Mesendoderm (in vitro differentiated cells): Measurements from ENCODE around the gene SLC4A8.

Experiments used
- DNase-seq: peaks from one replicate; pipeline ENCODE4 v3.0.0; 2013
- H2AK5ac ChIP-seq: 2 replicates; pipeline ENCODE4 v1.6.1; 2013; ENCODE audit warnings: low read length, inconsistent platforms
- H2BK120ac ChIP-seq: 2 replicates; pipeline ENCODE4 v1.6.1; 2013; ENCODE audit warnings: low read depth, mild to moderate bottlenecking, low read length, moderate library complexity, mixed read lengths
- H2BK15ac ChIP-seq: replicated peaks from 2 replicates; pipeline ENCODE4 v1.6.1; 2013; ENCODE audit warnings: low read depth, mild to moderate bottlenecking, moderate library complexity
- H2BK5ac ChIP-seq: 2 replicates; pipeline ENCODE4 v1.6.1; 2013; ENCODE audit warnings: low read length, inconsistent platforms
- H3K18ac ChIP-seq: 2 replicates; pipeline ENCODE4 v1.6.1; 2013; ENCODE audit warnings: mild to moderate bottlenecking, low read length, mixed read lengths
- H3K23ac ChIP-seq: one replicate; pipeline ENCODE4 v1.6.1; 2013; ENCODE audit warnings: low read length
- H3K27ac ChIP-seq: 2 replicates; pipeline ENCODE4 v1.5.1; 2013; ENCODE audit warnings: low read depth, mild to moderate bottlenecking, inconsistent platforms, low read length, moderate library complexity
- H3K27me3 ChIP-seq: 2 replicates; pipeline ENCODE4 v1.6.1; 2013; ENCODE audit warnings: low read length, control low read depth, mild to moderate bottlenecking, inconsistent platforms; ENCODE audit not compliant: insufficient read depth, poor library complexity
- H3K36me3 ChIP-seq: 2 replicates; pipeline ENCODE4 v1.6.1; 2013; ENCODE audit warnings: low read length, inconsistent platforms; ENCODE audit not compliant: control insufficient read depth, insufficient read depth
- H3K4ac ChIP-seq: one replicate; pipeline ENCODE4 v1.6.1; 2013; ENCODE audit warnings: low read depth, mild to moderate bottlenecking, low read length, moderate library complexity
- H3K4me1 ChIP-seq: 2 replicates; pipeline ENCODE4 v1.6.1; 2013; ENCODE audit warnings: low read depth, low read length, inconsistent platforms; ENCODE audit not compliant: control insufficient read depth
- H3K4me2 ChIP-seq: 2 replicates; pipeline ENCODE4 v1.6.1; 2013; ENCODE audit warnings: low read length
- H3K4me3 ChIP-seq: 2 replicates; pipeline ENCODE4 v1.5.1; 2013; ENCODE audit warnings: mild to moderate bottlenecking, low read length
- H3K56ac ChIP-seq: one replicate; pipeline ENCODE4 v1.6.1; 2013; ENCODE audit warnings: low read length
- H3K79me1 ChIP-seq: 2 replicates; pipeline ENCODE4 v1.6.1; 2013; ENCODE audit warnings: low read length, inconsistent platforms
- H3K79me2 ChIP-seq: 2 replicates; pipeline ENCODE4 v1.6.1; 2013; ENCODE audit warnings: mild to moderate bottlenecking, low read length; ENCODE audit not compliant: control insufficient read depth, insufficient read depth
- H3K9ac ChIP-seq: 2 replicates; pipeline ENCODE4 v1.6.1; 2013; ENCODE audit warnings: low read length, inconsistent platforms
- H4K5ac ChIP-seq: one replicate; pipeline ENCODE4 v1.6.1; 2013; ENCODE audit warnings: low read length
- H4K8ac ChIP-seq: one replicate; pipeline ENCODE4 v1.6.1; 2013; ENCODE audit warnings: low read depth, mild to moderate bottlenecking, control low read depth, low read length, moderate library complexity
- WGBS: extraction: QIAGEN DNeasy Blood & Tissue Kit; methylation state at CpG from one replicate; pipeline ENCODE4 v1.1.7; 2013; ENCODE audit warnings: low lambda C conversion rate, missing lambda C conversion rate; ENCODE audit not compliant: insufficient coverage; ENCODE audit errors: extremely low coverage; 5-methylcytosine and 5-hydroxymethylcytosine counted together

The SLC4A8 gene

GRCh38 chr12:51475543-51475942 lies 50.9 kb downstream of the SLC4A8 start:
- no peak overlapping the region for H2BK15ac ChIP-seq
- H2BK5ac ChIP-seq: no peak overlapping the region
- no peak overlapping the region for H4K8ac ChIP-seq
- no peak overlapping the region for H3K4me2 ChIP-seq
- H3K4me1 ChIP-seq: no peaks in the 10 kb centered on the region
- no CpG with 5 or more reads among the region's 1 CpG for WGBS
- H3K56ac ChIP-seq: no peak overlapping the region
- no peak overlapping the region for H3K27ac ChIP-seq
- no peaks in the 10 kb centered on the region for H3K79me2 ChIP-seq
- no peak overlapping the region for H4K5ac ChIP-seq
- H3K4me3 ChIP-seq: no peak overlapping the region
- H2AK5ac ChIP-seq: no peak overlapping the region
- no peaks in the 10 kb centered on the region for H3K79me1 ChIP-seq
- DNase-seq: no peak
- no peak overlapping the region for H3K23ac ChIP-seq
- no peaks in the 10 kb centered on the region for H3K36me3 ChIP-seq
- H3K27me3 ChIP-seq: no peaks in the 10 kb centered on the region
- no peak overlapping the region for H3K4ac ChIP-seq
- no peak overlapping the region for H2BK120ac ChIP-seq
- H3K18ac ChIP-seq: no peak overlapping the region
- H3K9ac ChIP-seq: no peak overlapping the region

DNA sequence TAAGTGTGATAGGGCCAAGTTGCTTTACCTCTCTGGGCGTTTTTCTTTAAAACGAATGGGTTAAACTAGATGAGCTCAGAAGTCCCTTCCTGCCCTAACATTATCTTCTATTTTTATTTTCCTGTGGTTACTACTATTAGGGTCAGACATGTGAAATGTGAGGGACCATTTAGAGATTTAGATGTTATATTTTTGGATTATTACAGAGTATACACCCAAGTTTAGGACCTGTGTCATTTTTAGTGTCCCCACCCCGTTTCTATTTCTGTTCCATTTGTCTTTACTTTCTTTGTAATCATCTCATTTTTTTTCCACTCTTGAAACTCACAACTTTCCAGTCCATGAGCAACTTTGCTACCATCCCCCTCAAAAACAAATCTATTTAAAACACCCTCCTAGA lies 56.3 kb downstream of the SLC4A8 start:
- Histone ChIP-seq H2AK5ac (no peak overlapping the region), H3K79me1 (no peaks in the 10 kb centered on the region), H3K4me1 (no peaks in the 10 kb centered on the region), H3K56ac (no peak overlapping the region), H3K18ac (no peak overlapping the region), H3K27me3 (no peaks in the 10 kb centered on the region), H3K4me2 (no peak overlapping the region), H3K27ac (no peak overlapping the region), H4K8ac (no peak overlapping the region), H3K9ac (no peak overlapping the region), H3K23ac (no peak overlapping the region), H2BK5ac (no peak overlapping the region), H2BK120ac (no peak overlapping the region), H3K36me3 (no peaks in the 10 kb centered on the region), H3K4ac (no peak overlapping the region), H3K79me2 (no peaks in the 10 kb centered on the region), H3K4me3 (no peak overlapping the region), H4K5ac (no peak overlapping the region), H2BK15ac (no peak overlapping the region)
- no peak for DNase-seq
- no CpG with 5 or more reads among the region's 3 CpGs for whole genome bisulfite sequencing

- no peaks in the 10 kb centered on the region for H3K27me3 ChIP-seq
- H2BK120ac ChIP-seq: no peak overlapping the region
- WGBS: no CpG with 5 or more reads among the region's 3 CpGs
- H3K9ac ChIP-seq: no peak overlapping the region
- H3K79me2 ChIP-seq: no peaks in the 10 kb centered on the region
- no peak overlapping the region for H3K56ac ChIP-seq
- no peak overlapping the region for H4K8ac ChIP-seq
- no peak overlapping the region for H2AK5ac ChIP-seq
- H3K23ac ChIP-seq: no peak overlapping the region
- no peaks in the 10 kb centered on the region for H3K36me3 ChIP-seq
- no peaks in the 10 kb centered on the region for H3K79me1 ChIP-seq
- no peak overlapping the region for H2BK5ac ChIP-seq
- H3K4me1 ChIP-seq: no peaks in the 10 kb centered on the region
- no peak overlapping the region for H4K5ac ChIP-seq
- H3K4me3 ChIP-seq: no peak overlapping the region
- DNase-seq: no peak
- H3K27ac ChIP-seq: no peak overlapping the region
- H3K4me2 ChIP-seq: no peak overlapping the region
- no peak overlapping the region for H3K18ac ChIP-seq
- no peak overlapping the region for H3K4ac ChIP-seq
- H2BK15ac ChIP-seq: no peak overlapping the region
Observed at GRCh38 chr12:51482929-51483697, 58.5 kb downstream of the SLC4A8 start.

GRCh38 chr12:51484119-51484518 lies 59.5 kb downstream of the SLC4A8 start:
- Histone ChIP-seq H2BK15ac (no peak overlapping the region), H2AK5ac (no peak overlapping the region), H3K23ac (no peak overlapping the region)

DNA sequence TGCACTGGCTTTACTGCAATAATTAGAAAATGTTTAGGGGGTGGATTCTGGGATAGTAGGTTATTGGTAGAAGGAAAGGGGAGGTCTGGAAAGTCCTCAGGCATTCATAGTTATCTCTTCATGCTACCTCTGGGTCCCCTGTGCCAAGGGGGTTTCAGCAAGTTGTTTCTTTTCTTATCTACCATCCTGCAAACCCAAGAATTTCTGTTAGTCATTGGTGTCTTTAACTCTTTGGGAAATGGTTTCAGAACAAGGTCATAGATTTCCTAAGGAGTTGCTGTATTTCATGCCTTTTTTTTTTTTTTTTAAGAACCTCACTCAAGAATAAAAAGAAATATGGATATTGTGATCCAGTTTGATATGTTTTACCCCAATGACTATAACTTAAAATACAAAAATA lies 63.6 kb downstream of the SLC4A8 start:
- Histone ChIP-seq H2BK120ac (no peak overlapping the region), H3K79me2 (no peaks in the 10 kb centered on the region), H2AK5ac (no peak overlapping the region), H3K27me3 (no peaks in the 10 kb centered on the region), H3K27ac (no peak overlapping the region), H3K4me3 (no peak overlapping the region), H3K4ac (no peak overlapping the region), H2BK15ac (no peak overlapping the region), H3K18ac (no peak overlapping the region), H3K23ac (no peak overlapping the region), H3K56ac (no peak overlapping the region), H3K4me2 (no peak overlapping the region), H3K9ac (no peak overlapping the region), H3K79me1 (no peaks in the 10 kb centered on the region), H4K5ac (no peak overlapping the region), H2BK5ac (no peak overlapping the region), H4K8ac (no peak overlapping the region), H3K4me1 (peaks cover 7% of the 10 kb centered on the region), H3K36me3 (no peaks in the 10 kb centered on the region)
- no peak for DNase-seq

More at GRCh38 chr12:51484119-51484518, 59.5 kb downstream of the SLC4A8 start:
- H3K9ac ChIP-seq: no peak overlapping the region
- H3K27me3 ChIP-seq: no peaks in the 10 kb centered on the region
- H2BK120ac ChIP-seq: no peak overlapping the region
- no peaks in the 10 kb centered on the region for H3K79me2 ChIP-seq
- no peak overlapping the region for H3K27ac ChIP-seq
- no peak overlapping the region for H3K56ac ChIP-seq
- no peak overlapping the region for H3K18ac ChIP-seq
- H3K4ac ChIP-seq: no peak overlapping the region
- no CpG with 5 or more reads among the region's 3 CpGs for WGBS
- no peak overlapping the region for H2BK5ac ChIP-seq
- H3K36me3 ChIP-seq: no peaks in the 10 kb centered on the region
- DNase-seq: no peak
- no peak overlapping the region for H4K5ac ChIP-seq
- H4K8ac ChIP-seq: no peak overlapping the region
- H3K4me2 ChIP-seq: no peak overlapping the region
- no peaks in the 10 kb centered on the region for H3K79me1 ChIP-seq
- no peaks in the 10 kb centered on the region for H3K4me1 ChIP-seq
- no peak overlapping the region for H3K4me3 ChIP-seq

DNA sequence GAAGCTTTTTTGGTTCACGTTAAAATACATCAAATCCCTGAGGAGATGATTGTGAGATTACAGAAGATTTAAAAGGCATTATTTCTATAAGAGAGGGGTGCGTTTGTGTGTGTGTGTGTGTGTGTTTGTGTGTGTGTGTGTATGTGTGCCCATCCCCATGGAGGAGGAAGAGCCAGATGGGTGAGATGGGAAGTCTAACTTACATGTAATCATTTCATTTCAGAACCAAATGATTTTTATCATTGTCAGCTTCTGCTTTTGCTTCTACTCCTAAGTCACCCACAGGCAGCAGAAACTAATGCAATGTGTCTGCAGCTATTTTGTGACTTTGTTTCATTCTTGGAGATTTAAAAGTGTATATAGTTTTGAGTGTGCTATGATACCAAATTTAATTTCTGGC lies 68.7 kb downstream of the SLC4A8 start:
- Histone ChIP-seq H3K79me2 (no peaks in the 10 kb centered on the region), H4K5ac (no peak overlapping the region), H2AK5ac (no peak overlapping the region), H3K4me3 (no peak overlapping the region), H3K4me1 (peaks cover 7% of the 10 kb centered on the region), H3K27me3 (no peaks in the 10 kb centered on the region), H3K18ac (no peak overlapping the region), H2BK120ac (no peak overlapping the region), H3K4ac (no peak overlapping the region), H2BK15ac (no peak overlapping the region), H3K27ac (no peak overlapping the region), H3K23ac (no peak overlapping the region), H4K8ac (no peak overlapping the region), H3K4me2 (no peak overlapping the region), H2BK5ac (no peak overlapping the region), H3K9ac (no peak overlapping the region), H3K56ac (no peak overlapping the region), H3K79me1 (no peaks in the 10 kb centered on the region), H3K36me3 (no peaks in the 10 kb centered on the region)
- no peak for DNase-seq
- 100% methylated on average over 1 of the region's 2 CpGs for WGBS
